H1 (cell line): ENCODE data around the gene IL6ST. TPM values are rescaled to one million over a fixed set of nuclear protein-coding genes. Genes with fewer than 3 reads are reported as not detected.
"Not testable (repeated sequence)": the region's sequence is repeated elsewhere in the genome, so short reads cannot be mapped to it uniquely, and the experiment has no call there.

Source experiments
- CTCF ChIA-PET: fragments of 300-600 bp; sonication (Branson Sonifier 250); formaldehyde crosslinking; loops from one replicate; lab custom pipeline; 2021; ENCODE audit not compliant: partially characterized antibody; lab: Charles Lee
- POLR2A ChIA-PET: fragments of 300-600 bp; sonication (Branson Sonifier 250); formaldehyde crosslinking; loops from one replicate; lab custom pipeline; 2021; ENCODE audit warnings: inconsistent platforms; ENCODE audit not compliant: partially characterized antibody; lab: Charles Lee
- DNase-seq, 2 experiments: peaks; one replicate each; pipeline versions ENCODE4 v3.0.0 to v3.0.0-alpha.2; 2010 to 2022; ENCODE audit warnings: low spot score in 2 of 2, low read depth in 1 of 2, mixed read lengths in 1 of 2
- FAIRE-seq: peaks from 2 replicates; lab custom pipeline; 2011; peaks lifted over from hg19 to GRCh38; lab: Jason Lieb, UNC
- H2AFZ ChIP-seq: 2 replicates; pipeline ENCODE4 v1.8.1; 2012; ENCODE audit warnings: low read length, inconsistent platforms
- H2AK5ac ChIP-seq: 2 replicates; pipeline ENCODE4 v1.6.1; 2013; ENCODE audit warnings: low read depth, low read length
- H2BK120ac ChIP-seq: replicated peaks from 2 replicates; pipeline ENCODE3; 2013; ENCODE audit warnings: low read depth, low read length, inconsistent platforms
- H2BK12ac ChIP-seq: 2 replicates; pipeline ENCODE4 v1.6.1; 2013; ENCODE audit warnings: low read depth, low read length
- H2BK15ac ChIP-seq: 2 replicates; pipeline ENCODE4 v1.6.1; 2013; ENCODE audit warnings: low read length
- H2BK20ac ChIP-seq: 2 replicates; pipeline ENCODE4 v1.6.1; 2013; ENCODE audit warnings: low read length
- H2BK5ac ChIP-seq: 2 replicates; pipeline ENCODE4 v1.6.1; 2013; ENCODE audit warnings: low read depth, low read length
- H3K14ac ChIP-seq: 2 replicates; pipeline ENCODE4 v1.6.1; 2013; ENCODE audit warnings: inconsistent platforms; ENCODE audit not compliant: insufficient read length
- H3K18ac ChIP-seq: 2 replicates; pipeline ENCODE4 v1.6.1; 2013; ENCODE audit warnings: low read length; ENCODE audit errors: extremely low read depth
- H3K23ac ChIP-seq: 2 replicates; pipeline ENCODE4 v1.6.1; 2013; ENCODE audit warnings: inconsistent platforms; ENCODE audit not compliant: insufficient read length
- H3K23me2 ChIP-seq: 2 replicates; pipeline ENCODE4 v1.6.1; 2013; ENCODE audit warnings: low read depth, low read length
- H3K27ac ChIP-seq: 2 replicates; pipeline ENCODE4 v1.6.1; 2011; ENCODE audit warnings: low read depth, low read length, inconsistent platforms
- H3K27me3 ChIP-seq, 4 experiments: replicated peaks in 1 of 4; 1 replicate in 1 of 4; 2 replicates in 3 of 4; pipeline versions ENCODE4 v1.6.1 to v1.8.1; 2011 to 2013; ENCODE audit warnings: low read length in 3 of 4, mild to moderate bottlenecking in 3 of 4, inconsistent platforms in 2 of 4, mixed read lengths in 2 of 4, moderate library complexity in 1 of 4; ENCODE audit not compliant: control insufficient read depth in 3 of 4, insufficient read depth in 3 of 4; ENCODE audit errors: extremely low read depth in 1 of 4
- H3K36me3 ChIP-seq, 4 experiments: 2 replicates each; pipeline versions ENCODE4 v1.6.1 to v1.8.1; 2011 to 2013; ENCODE audit warnings: mild to moderate bottlenecking in 4 of 4, low read length in 3 of 4, moderate library complexity in 2 of 4, control low read depth in 1 of 4, inconsistent platforms in 1 of 4; ENCODE audit not compliant: insufficient read depth in 4 of 4, control insufficient read depth in 2 of 4
- H3K4ac ChIP-seq: replicated peaks from 2 replicates; pipeline ENCODE3; 2013; ENCODE audit warnings: low read length, low read depth, mixed read lengths, inconsistent platforms; ENCODE audit not compliant: insufficient read length
- H3K4me1 ChIP-seq, 4 experiments: replicated peaks in 1 of 4; 1 replicate in 1 of 4; 2 replicates in 3 of 4; pipeline versions ENCODE4 v1.6.1 to v1.8.1; 2011 to 2013; ENCODE audit warnings: low read length in 3 of 4, inconsistent platforms in 2 of 4, mixed read lengths in 1 of 4; ENCODE audit not compliant: insufficient read depth in 4 of 4, control insufficient read depth in 3 of 4
- H3K4me2 ChIP-seq, 2 experiments: 2 replicates each; pipeline versions ENCODE4 v1.6.1 to v1.8.1; 2011 to 2013; ENCODE audit warnings: low read depth in 2 of 2, low read length in 2 of 2, control low read depth in 1 of 2, inconsistent platforms in 1 of 2, mild to moderate bottlenecking in 1 of 2; ENCODE audit not compliant: insufficient read depth in 1 of 2
- H3K4me3 ChIP-seq, 4 experiments: fragments of 200-600, 300-600 bp in 1 of 4; sonication (generic), shearing (Covaris generic), sonication (Bioruptor Twin) in 1 of 4; 2 replicates each; pipeline versions ENCODE4 v1.5.1 to v1.8.1; 2011 to 2016; ENCODE audit warnings: low read length in 4 of 4, low read depth in 3 of 4, control low read depth in 2 of 4, inconsistent platforms in 2 of 4, mild to moderate bottlenecking in 2 of 4, mixed read lengths in 1 of 4, moderate library complexity in 1 of 4; ENCODE audit not compliant: insufficient read depth in 2 of 4; ENCODE audit errors: extremely low read depth in 1 of 4
- H3K56ac ChIP-seq: replicated peaks from 2 replicates; pipeline ENCODE3; 2013; ENCODE audit warnings: low read depth, mild to moderate bottlenecking, mixed read lengths, low read length, inconsistent platforms; ENCODE audit not compliant: insufficient read length
- H3K79me1 ChIP-seq: 2 replicates; pipeline ENCODE4 v1.6.1; 2013; ENCODE audit warnings: low read depth, low read length, control low read depth
- H3K79me2 ChIP-seq, 2 experiments: 2 replicates each; pipeline versions ENCODE4 v1.6.1 to v1.8.1; 2012 to 2013; ENCODE audit warnings: low read length in 2 of 2, mild to moderate bottlenecking in 2 of 2, inconsistent platforms in 1 of 2; ENCODE audit not compliant: insufficient read depth in 2 of 2, control insufficient read depth in 1 of 2
- H3K9ac ChIP-seq, 4 experiments: replicated peaks in 1 of 4; 1 replicate in 1 of 4; 2 replicates in 3 of 4; pipeline versions ENCODE4 v1.6.1 to v1.8.1; 2011 to 2013; ENCODE audit warnings: low read depth in 3 of 4, low read length in 3 of 4, control low read depth in 2 of 4, mild to moderate bottlenecking in 2 of 4, moderate library complexity in 2 of 4, inconsistent platforms in 1 of 4; ENCODE audit errors: extremely low read depth in 1 of 4
- H3K9me3 ChIP-seq, 2 experiments: 2 replicates each; pipeline versions ENCODE4 v1.6.1 to v1.8.1; 2012 to 2013; ENCODE audit warnings: mild to moderate bottlenecking in 2 of 2, moderate library complexity in 2 of 2, control low read depth in 1 of 2, inconsistent platforms in 1 of 2, low read depth in 1 of 2, low read length in 1 of 2, mixed read lengths in 1 of 2; ENCODE audit not compliant: insufficient read depth in 2 of 2
- H4K20me1 ChIP-seq, 2 experiments: replicated peaks in 1 of 2; 2 replicates each; pipeline versions ENCODE3 to v1.8.1; 2011 to 2013; ENCODE audit warnings: inconsistent platforms in 2 of 2, low read length in 2 of 2, mild to moderate bottlenecking in 1 of 2; ENCODE audit not compliant: insufficient read depth in 2 of 2, control insufficient read depth in 1 of 2
- H4K5ac ChIP-seq: 2 replicates; pipeline ENCODE4 v1.6.1; 2013; ENCODE audit warnings: low read length, low read depth, mixed read lengths, inconsistent platforms; ENCODE audit not compliant: insufficient read length
- H4K8ac ChIP-seq: 2 replicates; pipeline ENCODE4 v1.8.0; 2013; ENCODE audit warnings: mild to moderate bottlenecking, moderate library complexity, low read length, inconsistent platforms; ENCODE audit not compliant: insufficient read depth; ENCODE audit errors: extremely low read depth
- H4K91ac ChIP-seq: replicated peaks from 2 replicates; pipeline ENCODE3; 2013; ENCODE audit warnings: low read length, mixed read lengths, inconsistent platforms; ENCODE audit not compliant: insufficient read length
- WGBS, 2 experiments: shearing (Covaris generic) in 1 of 2; methylation state at CpG; one replicate each; pipeline versions ENCODE4 v1.1.6 to v1.1.7; 2013 to 2015; ENCODE audit warnings: low lambda C conversion rate in 2 of 2, mixed read lengths in 2 of 2, inconsistent platforms in 1 of 2, low coverage in 1 of 2, missing lambda C conversion rate in 1 of 2; ENCODE audit not compliant: insufficient replicate concordance in 2 of 2, insufficient coverage in 1 of 2, insufficient read length in 1 of 2; ENCODE audit errors: extremely low coverage in 1 of 2, missing lambda C conversion rate in 1 of 2; 5-methylcytosine and 5-hydroxymethylcytosine counted together
- polyA plus RNA-seq, 7 experiments: library from polyadenylated mRNA; depleted of rRNA in 3 of 7; stranded (reverse) in 5 of 7; unstranded in 2 of 7; fragments of >200 nt in 5 of 7; fragments of 200-250 nt in 2 of 7; gene quantifications; 1 replicate in 5 of 7; 2 replicates in 1 of 7; 4 replicates in 1 of 7; pipeline versions ENCODE4 v1.2.1 to v1.2.3, GENCODE V29; 2011 to 2013; ENCODE audit warnings: missing spikeins in 2 of 7, mixed read lengths in 2 of 7
- total RNA-seq: library from RNA; stranded (reverse); fragmentation: NEBNext Ultra II Directional; extraction: Animal tissue kit (Norgen Biotek cat#: 25700); gene quantifications from 2 replicates; pipeline ENCODE4 v1.2.1, GENCODE V29; 2021

The IL6ST gene
- total and polyA plus RNA-seq, 2 of the 8 experiments (the other 6 are each of a cell fraction or from before 2014, with no cell fraction given): 1.4 to 11.1 TPM

DNA sequence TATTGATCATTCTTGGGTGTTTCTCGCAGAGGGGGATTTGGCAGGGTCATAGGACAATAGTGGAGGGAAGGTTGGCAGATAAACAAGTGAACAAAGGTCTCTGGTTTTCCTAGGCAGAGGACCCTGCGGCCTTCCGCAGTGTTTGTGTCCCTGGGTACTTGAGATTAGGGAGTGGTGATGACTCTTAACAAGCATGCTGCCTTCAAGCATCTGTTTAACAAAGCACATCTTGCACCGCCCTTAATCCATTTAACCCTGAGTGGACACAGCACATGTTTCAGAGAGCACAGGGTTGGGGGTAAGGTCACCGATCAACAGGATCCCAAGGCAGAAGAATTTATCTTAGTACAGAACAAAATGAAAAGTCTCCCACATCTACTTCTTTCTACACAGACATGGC is 19.2 kb upstream of the IL6ST start:
- H3K36me3 ChIP-seq, H3K9ac ChIP-seq, H3K23me2 ChIP-seq, H2BK15ac ChIP-seq, H3K23ac ChIP-seq, H3K79me1 ChIP-seq, H3K4me3 ChIP-seq, H4K20me1 ChIP-seq, POLR2A ChIA-PET, H3K79me2 ChIP-seq, DNase-seq, H3K4me1 ChIP-seq, H3K27ac ChIP-seq, H2BK20ac ChIP-seq, H2AFZ ChIP-seq, H2BK120ac ChIP-seq, H4K8ac ChIP-seq, H3K4ac ChIP-seq, H3K14ac ChIP-seq, H3K18ac ChIP-seq, FAIRE-seq, H3K4me2 ChIP-seq, H2AK5ac ChIP-seq, CTCF ChIA-PET, H4K5ac ChIP-seq, H2BK5ac ChIP-seq, H2BK12ac ChIP-seq, H3K56ac ChIP-seq, H4K91ac ChIP-seq, H3K27me3 ChIP-seq: not testable (repeated sequence)
- WGBS, 2 experiments: 100% methylated on average over 1 of the region's 5 CpGs; no CpG with 5 or more reads in 1 of the 2 experiments
- H3K9me3 ChIP-seq: peaks cover 3 to 10% of the 10 kb centered on the region in 2 experiments; a peak in 1 of 4 replicates
